ENCODE results near the gene KDM1B. TPM values are rescaled to one million over a fixed set of nuclear protein-coding genes. Genes with fewer than 3 reads are reported as not detected.

Gene KDM1B
- total RNA-seq, 1 experiment from 2014 or later = 9.5 TPM

GRCh38 chr6:18186540-18187250, 31.5 kb downstream of the KDM1B start:
- ChIA-PET CTCF (no interaction called here), POLR2A (no interaction called here)
- no peak for DNase-seq
- Mint-ChIP-seq H3K27ac (ENCODE audit: unreplicated experiment) (no peak overlapping the region), H3K4me1 (ENCODE audit: low read depth, unreplicated experiment) (no peaks in the 10 kb centered on the region), H3K4me3 (ENCODE audit: unreplicated experiment) (no peak overlapping the region), H3K27me3 (ENCODE audit: insufficient read depth, unreplicated experiment) (no peaks in the 10 kb centered on the region), H3K9me3 (ENCODE audit: unreplicated experiment) (no peaks in the 10 kb centered on the region), H3K36me3 (ENCODE audit: insufficient read depth, unreplicated experiment) (no peaks in the 10 kb centered on the region)
- H3K4me1 ChIP-seq = no peaks in the 10 kb centered on the region
- H3K4me3 ChIP-seq (ENCODE audit: low read depth, low read length) = no peak overlapping the region
- TF ChIP-seq, protein P1, sequence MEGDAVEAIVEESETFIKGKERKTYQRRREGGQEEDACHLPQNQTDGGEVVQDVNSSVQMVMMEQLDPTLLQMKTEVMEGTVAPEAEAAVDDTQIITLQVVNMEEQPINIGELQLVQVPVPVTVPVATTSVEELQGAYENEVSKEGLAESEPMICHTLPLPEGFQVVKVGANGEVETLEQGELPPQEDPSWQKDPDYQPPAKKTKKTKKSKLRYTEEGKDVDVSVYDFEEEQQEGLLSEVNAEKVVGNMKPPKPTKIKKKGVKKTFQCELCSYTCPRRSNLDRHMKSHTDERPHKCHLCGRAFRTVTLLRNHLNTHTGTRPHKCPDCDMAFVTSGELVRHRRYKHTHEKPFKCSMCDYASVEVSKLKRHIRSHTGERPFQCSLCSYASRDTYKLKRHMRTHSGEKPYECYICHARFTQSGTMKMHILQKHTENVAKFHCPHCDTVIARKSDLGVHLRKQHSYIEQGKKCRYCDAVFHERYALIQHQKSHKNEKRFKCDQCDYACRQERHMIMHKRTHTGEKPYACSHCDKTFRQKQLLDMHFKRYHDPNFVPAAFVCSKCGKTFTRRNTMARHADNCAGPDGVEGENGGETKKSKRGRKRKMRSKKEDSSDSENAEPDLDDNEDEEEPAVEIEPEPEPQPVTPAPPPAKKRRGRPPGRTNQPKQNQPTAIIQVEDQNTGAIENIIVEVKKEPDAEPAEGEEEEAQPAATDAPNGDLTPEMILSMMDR (IDR thresholded peaks at IDR 0.05; ENCODE audit: insufficient read depth in 1 of 2, low read depth in 1 of 2, low read length in 1 of 2, severe bottlenecking in 1 of 2, unreplicated experiment in 1 of 2) = no peak
- no peaks in the 10 kb centered on the region for H3K9me3 ChIP-seq
- no peaks in the 10 kb centered on the region for H3K27me3 ChIP-seq (replicated peaks; ENCODE audit: control insufficient read depth, insufficient read depth, low read length)
- BruUV-seq (replicated peaks) = no TSS peak
- no peaks in the 10 kb centered on the region for H3K36me3 ChIP-seq (ENCODE audit: control insufficient read depth, insufficient read depth, low read length)
- intact Hi-C loops (cut with micrococcal nuclease; ENCODE audit: unreplicated experiment) = no loop called here

DNA sequence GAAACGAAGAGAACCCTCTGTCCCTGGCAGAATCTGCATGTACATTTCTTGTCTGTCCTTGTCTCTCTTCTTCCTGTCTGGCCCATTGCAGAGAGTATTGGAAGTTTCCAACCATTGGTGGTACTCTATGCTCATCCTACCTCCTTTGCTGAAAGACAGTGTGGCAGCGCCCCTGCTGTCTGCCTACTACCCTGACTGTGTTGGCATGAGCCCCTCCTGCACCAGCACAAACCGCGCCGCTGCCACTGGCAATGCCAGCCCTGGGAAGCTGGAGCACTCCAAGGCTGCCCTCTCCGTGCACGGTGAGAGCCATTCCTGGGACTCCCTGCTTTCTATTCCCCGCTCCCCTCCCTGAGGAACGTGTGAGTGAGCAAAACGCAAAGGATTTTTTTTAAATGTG, 32.5 kb downstream of the KDM1B start:
- no peak overlapping the region for H3K4me3 ChIP-seq (ENCODE audit: low read depth, low read length)
- POLR2A ChIA-PET = no interaction called here
- no peak overlapping the region for H3K27ac Mint-ChIP-seq (ENCODE audit: unreplicated experiment)
- no peaks in the 10 kb centered on the region for H3K9me3 Mint-ChIP-seq (ENCODE audit: unreplicated experiment)
- TF ChIP-seq, protein P1 (IDR thresholded peaks at IDR 0.05; ENCODE audit: insufficient read depth in 1 of 2, low read depth in 1 of 2, low read length in 1 of 2, severe bottlenecking in 1 of 2, unreplicated experiment in 1 of 2) = no peak
- no peaks in the 10 kb centered on the region for H3K27me3 Mint-ChIP-seq (ENCODE audit: insufficient read depth, unreplicated experiment)
- no TSS peak for BruUV-seq (replicated peaks)
- H3K4me3 Mint-ChIP-seq (ENCODE audit: unreplicated experiment) = no peak overlapping the region
- intact Hi-C loops (cut with micrococcal nuclease; ENCODE audit: unreplicated experiment) = no loop called here
- H3K4me1 Mint-ChIP-seq (ENCODE audit: low read depth, unreplicated experiment) = no peaks in the 10 kb centered on the region
- no peaks in the 10 kb centered on the region for H3K36me3 ChIP-seq (ENCODE audit: control insufficient read depth, insufficient read depth, low read length)
- CTCF ChIA-PET = no interaction called here
- no peaks in the 10 kb centered on the region for H3K4me1 ChIP-seq
- no peaks in the 10 kb centered on the region for H3K36me3 Mint-ChIP-seq (ENCODE audit: insufficient read depth, unreplicated experiment)
- DNase-seq = no peak
- no peaks in the 10 kb centered on the region for H3K27me3 ChIP-seq (replicated peaks; ENCODE audit: control insufficient read depth, insufficient read depth, low read length)
- H3K9me3 ChIP-seq = no peaks in the 10 kb centered on the region

- Mint-ChIP-seq H3K4me3 (ENCODE audit: unreplicated experiment) (no peak overlapping the region), H3K27me3 (ENCODE audit: insufficient read depth, unreplicated experiment) (no peaks in the 10 kb centered on the region), H3K36me3 (ENCODE audit: insufficient read depth, unreplicated experiment) (no peaks in the 10 kb centered on the region), H3K4me1 (ENCODE audit: low read depth, unreplicated experiment) (no peaks in the 10 kb centered on the region), H3K9me3 (ENCODE audit: unreplicated experiment) (no peaks in the 10 kb centered on the region), H3K27ac (ENCODE audit: unreplicated experiment) (no peak overlapping the region)
- no peak overlapping the region for H3K4me3 ChIP-seq (ENCODE audit: low read depth, low read length)
- intact Hi-C loops (cut with micrococcal nuclease; ENCODE audit: unreplicated experiment) = no loop called here
- no peak for DNase-seq
- H3K9me3 ChIP-seq = no peaks in the 10 kb centered on the region
- TF ChIP-seq, protein P1 (IDR thresholded peaks at IDR 0.05; ENCODE audit: insufficient read depth in 1 of 2, low read depth in 1 of 2, low read length in 1 of 2, severe bottlenecking in 1 of 2, unreplicated experiment in 1 of 2) = no peak
- no peaks in the 10 kb centered on the region for H3K36me3 ChIP-seq (ENCODE audit: control insufficient read depth, insufficient read depth, low read length)
- CTCF ChIA-PET = no interaction called here
- H3K4me1 ChIP-seq = no peaks in the 10 kb centered on the region
- no peaks in the 10 kb centered on the region for H3K27me3 ChIP-seq (replicated peaks; ENCODE audit: control insufficient read depth, insufficient read depth, low read length)
- BruUV-seq (replicated peaks) = no TSS peak
- POLR2A ChIA-PET = no interaction called here
These were observed 34.0 kb downstream of the KDM1B start for GRCh38 chr6:18189196-18189595.

Data from Caco-2 (cell line).